B cell (primary cell): ENCODE results near the gene RHOV. TPM values are rescaled to one million over a fixed set of nuclear protein-coding genes. Genes with fewer than 3 reads are reported as not detected.
A peak's percentile ranks its signal among the peaks of the same experiment; 100 is the strongest.

ENCODE experiments used
- ATAC-seq: fragments of 200-7000 bp; cut with Tn5 transposase; one replicate; pipeline ENCODE4 v1.10.0; 2021; ENCODE audit warnings: low read depth, mild to moderate bottlenecking, moderate number of reproducible peaks, moderate library complexity
- CTCF ChIA-PET: fragments of 350-600 bp; sonication (Branson Sonifier 250); formaldehyde crosslinking; loops from one replicate; lab custom pipeline; 2021; ENCODE audit warnings: antibody characterized with exemption, inconsistent platforms; lab: Charles Lee
- POLR2A ChIA-PET: fragments of 350-600 bp; sonication (Branson Sonifier 250); formaldehyde crosslinking; loops from one replicate; lab custom pipeline; 2021; ENCODE audit warnings: antibody characterized with exemption; lab: Charles Lee
- DNase-seq: peaks from one replicate; pipeline ENCODE4 v3.0.0; 2013
- H2AFZ ChIP-seq: 2 replicates; pipeline ENCODE4 v1.6.1; 2012; ENCODE audit warnings: mild to moderate bottlenecking, low read depth, low read length; ENCODE audit not compliant: insufficient read depth, poor library complexity, severe bottlenecking
- H3K27ac ChIP-seq, 2 donors: 1 replicate in 1 of 2; 2 replicates in 1 of 2; pipeline ENCODE4 v1.5.1; 2012 to 2013; ENCODE audit warnings: low read length in 2 of 2, mild to moderate bottlenecking in 2 of 2, moderate library complexity in 1 of 2
- H3K27me3 ChIP-seq, 4 experiments: fragments of 200-600 bp in 1 of 4; sonication (generic) in 1 of 4; replicated peaks in 1 of 4; 1 replicate in 2 of 4; 2 replicates in 2 of 4; pipeline versions ENCODE4 v1.6.1 to v1.7.0; 2013 to 2016; ENCODE audit warnings: low read length in 3 of 4, mild to moderate bottlenecking in 2 of 4, mixed read lengths in 1 of 4, moderate library complexity in 1 of 4; ENCODE audit not compliant: insufficient read depth in 4 of 4, control insufficient read depth in 3 of 4; ENCODE audit errors: control extremely low read depth in 1 of 4
- H3K36me3 ChIP-seq, 2 experiments: replicated peaks in 1 of 2; 1 replicate in 1 of 2; 2 replicates in 1 of 2; pipeline versions ENCODE4 v1.6.1 to v1.7.1; 2013; ENCODE audit warnings: low read length in 1 of 2; ENCODE audit not compliant: insufficient read depth in 2 of 2, control insufficient read depth in 1 of 2; ENCODE audit errors: control extremely low read depth in 1 of 2, extremely low read depth in 1 of 2
- H3K4me1 ChIP-seq, 2 donors: fragments of 200-600 bp in 1 of 2; sonication (generic) in 1 of 2; 1 replicate in 1 of 2; 2 replicates in 1 of 2; pipeline versions ENCODE4 v1.5.1 to v1.6.1; 2013 to 2017; ENCODE audit warnings: low read length in 2 of 2; ENCODE audit not compliant: control insufficient read depth in 2 of 2, insufficient read depth in 2 of 2
- H3K4me2 ChIP-seq: replicated peaks from 2 replicates; pipeline ENCODE3; 2012; ENCODE audit warnings: mild to moderate bottlenecking, low read depth, low read length; ENCODE audit not compliant: poor library complexity, severe bottlenecking
- H3K4me3 ChIP-seq, 5 experiments: fragments of 200-600 bp in 1 of 5; sonication (generic) in 1 of 5; 1 replicate in 3 of 5; 2 replicates in 2 of 5; pipeline versions ENCODE4 v1.5.1 to v1.7.0; 2011 to 2016; ENCODE audit warnings: low read length in 4 of 5, mild to moderate bottlenecking in 4 of 5, low read depth in 2 of 5, control low read depth in 1 of 5, moderate library complexity in 1 of 5; ENCODE audit not compliant: insufficient read depth in 1 of 5; ENCODE audit errors: control extremely low read depth in 1 of 5, extremely low read depth in 1 of 5
- H3K79me2 ChIP-seq: fragments of 200-600 bp; sonication (generic); one replicate; pipeline ENCODE4 v1.6.0; 2016; ENCODE audit warnings: low read length; ENCODE audit not compliant: control insufficient read depth, insufficient read depth
- H3K9ac ChIP-seq: fragments of 200-600 bp; sonication (generic); 2 replicates; pipeline ENCODE4 v1.6.1; 2017; ENCODE audit warnings: mild to moderate bottlenecking, low read length, moderate library complexity
- H3K9me3 ChIP-seq, 3 donors: one replicate each; pipeline versions ENCODE4 v1.6.1 to v1.7.1; 2013; ENCODE audit warnings: low read length in 2 of 3; ENCODE audit not compliant: control insufficient read depth in 2 of 3, insufficient read depth in 1 of 3; ENCODE audit errors: control extremely low read depth in 1 of 3
- H4K20me1 ChIP-seq: 2 replicates; pipeline ENCODE4 v1.6.0; 2012; ENCODE audit warnings: mild to moderate bottlenecking, low read length; ENCODE audit not compliant: insufficient read depth, control insufficient read depth, poor library complexity, severe bottlenecking
- H3K27ac Mint-ChIP-seq: one replicate; pipeline ENCODE4 v1.8.0; 2021; ENCODE audit warnings: mixed read lengths
- H3K27me3 Mint-ChIP-seq: one replicate; pipeline ENCODE4 v1.8.0; 2021; ENCODE audit warnings: mixed read lengths
- H3K4me1 Mint-ChIP-seq: one replicate; pipeline ENCODE4 v1.8.0; 2021; ENCODE audit warnings: mixed read lengths
- H3K4me3 Mint-ChIP-seq: one replicate; pipeline ENCODE4 v1.8.0; 2021; ENCODE audit warnings: mixed read lengths
- H3K9me3 Mint-ChIP-seq: one replicate; pipeline ENCODE4 v1.8.0; 2022; ENCODE audit warnings: mixed read lengths; ENCODE audit not compliant: insufficient read depth
- CTCF ChIP-seq: fragments of 200-600 bp; IDR thresholded peaks from one replicate; pipeline ENCODE4 v1.8.0; 2022; ENCODE audit warnings: antibody characterized with exemption, mild to moderate bottlenecking
- EZH2 ChIP-seq: IDR thresholded peaks from 2 replicates; pipeline ENCODE4 v1.6.1; 2012; ENCODE audit warnings: borderline replicate concordance, low read depth, mild to moderate bottlenecking, moderate library complexity, low read length; ENCODE audit not compliant: insufficient read depth, poor library complexity, severe bottlenecking
- WGBS: methylation state at CpG from one replicate; pipeline ENCODE4 v1.1.5; 2013; ENCODE audit warnings: missing lambda C conversion rate; ENCODE audit not compliant: insufficient coverage; 5-methylcytosine and 5-hydroxymethylcytosine counted together
- intact Hi-C: fragments of 100-400 bp; cut with micrococcal nuclease; formaldehyde crosslinking; loops from one replicate; pipeline ENCODE4 v1.10.0; 2022
- polyA plus RNA-seq: library from polyadenylated mRNA; depleted of rRNA; stranded (reverse); fragments of >200 nt; gene quantifications from 2 replicates; pipeline ENCODE4 v1.2.3, GENCODE V29; 2012
- total RNA-seq, 2 donors: library from RNA; stranded (reverse); fragments of 120-200 nt in 1 of 2; gene quantifications; 1 replicate in 1 of 2; 2 replicates in 1 of 2; pipeline versions ENCODE4 v1.2.3 to v1.2.4, GENCODE V29; 2013 to 2022

Gene RHOV
- total and polyA plus RNA-seq, 2 donors (not counting 1 experiment from before 2014, with no cell fraction given): 0.54 TPM; not detected in 1

GRCh38 chr15:40859206-40859851 lies 14.7 kb downstream of the RHOV start:
- peaks cover 0 to 10% of the 10 kb centered on the region in 2 donors for H3K4me1 ChIP-seq
- Mint-ChIP-seq H3K4me3 (no peak overlapping the region), H3K27ac (peak overlapping the region; percentile 41), H3K4me1 (peaks cover 12% of the 10 kb centered on the region), H3K9me3 (no peaks in the 10 kb centered on the region), H3K27me3 (no peaks in the 10 kb centered on the region)
- H3K9ac ChIP-seq: no peak overlapping the region
- DNase-seq (peak; percentile 83), ATAC-seq (peak; percentile 62)
- H3K27me3 ChIP-seq: peaks cover 0 to 3% (median under 1%) of the 10 kb centered on the region in 4 experiments
- intact Hi-C loops: loop anchor here (5.0 kb wide), 1 partner anchor 163 kb away; no protein-coding TSS in a partner anchor
- H4K20me1 ChIP-seq: no peaks in the 10 kb centered on the region
- H3K4me2 ChIP-seq: no peak overlapping the region
- ChIA-PET CTCF (interaction anchor here (0.7 to 7.3 kb wide), 18 partner anchors 11 to 432 kb away, joined by 3 to 189 read pairs (median 6); partner anchors contain the start of genes RAD51 and SPINT1), POLR2A (interaction anchor here (0.8 to 2.9 kb wide), 2 partner anchors 33 to 35 kb away, joined by 3 to 9 read pairs; partner anchors contain the start of gene VPS18)
- H3K79me2 ChIP-seq: no peaks in the 10 kb centered on the region
- H3K9me3 ChIP-seq: no peaks in the 10 kb centered on the region
- no peak overlapping the region for H2AFZ ChIP-seq
- H3K27ac ChIP-seq: no peak overlapping the region
- H3K4me3 ChIP-seq: no peak overlapping the region
- TF ChIP-seq CTCF (peak; percentile 84), EZH2 (no peak)
- WGBS: 46% methylated on average over 17 of the region's 18 CpGs
- no peaks in the 10 kb centered on the region for H3K36me3 ChIP-seq

DNA sequence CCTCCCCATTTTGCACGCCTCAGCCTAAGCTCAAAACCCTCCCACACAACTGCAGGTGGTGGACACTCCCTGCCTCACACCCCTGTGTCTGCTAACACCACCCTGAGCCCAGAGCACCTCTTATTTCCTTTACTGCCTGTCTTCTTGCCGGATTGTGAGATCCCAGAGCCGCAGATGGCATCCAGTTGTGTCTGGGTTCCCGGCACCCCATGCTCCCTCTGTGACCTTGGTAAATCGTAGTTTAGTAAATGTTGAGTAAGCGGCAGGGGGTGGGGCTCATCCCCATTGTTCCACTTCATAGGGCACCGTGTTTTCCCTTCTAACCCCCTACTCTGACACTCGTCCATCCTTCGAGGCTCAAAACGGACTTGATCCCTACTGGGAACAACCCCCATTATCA lies 15.3 kb downstream of the RHOV start:
- H2AFZ ChIP-seq: no peak overlapping the region
- H3K4me1 ChIP-seq: peaks cover 0 to 10% of the 10 kb centered on the region in 2 donors
- no peak for ATAC-seq
- H3K27ac Mint-ChIP-seq: no peak overlapping the region
- TF ChIP-seq CTCF: no peak
- no peak for TF ChIP-seq EZH2
- H3K27me3 ChIP-seq: no peaks in the 10 kb centered on the region
- H3K36me3 ChIP-seq: no peaks in the 10 kb centered on the region
- no peak overlapping the region for H3K4me3 ChIP-seq
- 69% methylated on average over 5 of the region's 10 CpGs for WGBS
- H3K4me3 Mint-ChIP-seq: no peak overlapping the region
- DNase-seq: no peak
- no peaks in the 10 kb centered on the region for H3K79me2 ChIP-seq
- no peaks in the 10 kb centered on the region for H3K9me3 Mint-ChIP-seq
- H3K4me1 Mint-ChIP-seq: peaks cover 12% of the 10 kb centered on the region
- H3K27ac ChIP-seq: no peak overlapping the region
- intact Hi-C loops: loop anchor here (5.0 kb wide), 1 partner anchor 164 kb away; no protein-coding TSS in a partner anchor
- no peaks in the 10 kb centered on the region for H3K9me3 ChIP-seq
- H3K4me2 ChIP-seq: no peak overlapping the region
- no peak overlapping the region for H3K9ac ChIP-seq
- ChIA-PET POLR2A (interaction anchor here (0.6 to 2.9 kb wide), 5 partner anchors 34 to 362 kb away, joined by 3 to 9 read pairs (median 5); partner anchors contain the start of genes GCHFR and VPS18), CTCF (interaction anchor here (0.6 to 7.3 kb wide), 28 partner anchors 10 to 573 kb away, joined by 3 to 189 read pairs (median 4); partner anchors contain the start of genes RAD51 and SPINT1)
- no peaks in the 10 kb centered on the region for H3K27me3 Mint-ChIP-seq
- no peaks in the 10 kb centered on the region for H4K20me1 ChIP-seq
